Kidney (tissue), 14 donors: ENCODE results near the gene BLOC1S1. TPM values are rescaled to one million over a fixed set of nuclear protein-coding genes. Genes with fewer than 3 reads are reported as not detected.

Experiments
- DNase-seq, 5 donors: peaks; one replicate each; pipeline ENCODE4 v3.0.0-alpha.2; 2013 to 2020
- FAIRE-seq: peaks from 2 replicates; lab custom pipeline; 2012; peaks lifted over from hg19 to GRCh38; lab: Jason Lieb, UNC
- H3K27ac ChIP-seq, 2 donors: one replicate each; pipeline ENCODE4 v1.7.0; 2013; ENCODE audit warnings: low read depth in 2 of 2, low read length in 2 of 2, inconsistent platforms in 1 of 2
- H3K27me3 ChIP-seq: one replicate; pipeline ENCODE4 v1.7.1; 2013; ENCODE audit warnings: low read length, inconsistent platforms; ENCODE audit not compliant: control insufficient read depth, insufficient read depth
- H3K36me3 ChIP-seq, 3 donors: one replicate each; pipeline versions ENCODE4 v1.7.0 to v1.7.1; 2013; ENCODE audit warnings: low read length in 3 of 3, control low read depth in 1 of 3, inconsistent platforms in 1 of 3; ENCODE audit not compliant: insufficient read depth in 3 of 3, control insufficient read depth in 2 of 3
- H3K4me1 ChIP-seq, 3 donors: one replicate each; pipeline versions ENCODE4 v1.7.0 to v1.7.1; 2013; ENCODE audit warnings: low read length in 3 of 3, inconsistent platforms in 1 of 3, low read depth in 1 of 3; ENCODE audit not compliant: control insufficient read depth in 2 of 3, insufficient read depth in 2 of 3
- H3K4me3 ChIP-seq, 3 donors: one replicate each; pipeline versions ENCODE4 v1.7.0 to v1.8.1; 2013; ENCODE audit warnings: low read length in 3 of 3, control low read depth in 1 of 3, inconsistent platforms in 1 of 3
- H3K9ac ChIP-seq, 3 donors: one replicate each; pipeline versions ENCODE4 v1.7.0 to v1.7.1; 2013; ENCODE audit warnings: low read length in 3 of 3, control low read depth in 1 of 3, inconsistent platforms in 1 of 3
- H3K9me3 ChIP-seq, 3 donors: one replicate each; pipeline versions ENCODE4 v1.7.0 to v1.7.1; 2013; ENCODE audit warnings: low read length in 3 of 3, control low read depth in 1 of 3, inconsistent platforms in 1 of 3; ENCODE audit not compliant: control insufficient read depth in 2 of 3, insufficient read depth in 1 of 3
- intact Hi-C: fragments of 100-400 bp; cut with DNase I; formaldehyde crosslinking; loops from one replicate; pipeline ENCODE4 v1.11.1; 2022
- polyA plus RNA-seq: library from polyadenylated mRNA; stranded (reverse); fragments of 350-450 nt; fragmentation: Illumina TruSeq; extraction: RNeasy Lipid Tissue Mini Kit (QIAGEN cat#74804); gene quantifications from one replicate; pipeline ENCODE4 v1.2.3, GENCODE V29; 2014; ENCODE audit warnings: low read depth, low replicate concordance; ENCODE audit not compliant: insufficient read depth
- total RNA-seq: library from RNA; stranded (reverse); fragmentation: NEBNext Ultra II Directional; extraction: Animal tissue kit (Norgen Biotek cat#: 25700); gene quantifications from one replicate; pipeline ENCODE4 v1.2.1, GENCODE V29; 2021
- TF ChIP-seq, protein P1 (sequence below): IDR thresholded peaks from 3 replicates; pipeline ENCODE4 v1.5.1; 2012; ENCODE audit warnings: mild to moderate bottlenecking, moderate library complexity, borderline replicate concordance; ENCODE audit not compliant: insufficient read depth; ENCODE audit errors: extremely low read depth
- donor health status: control.
- donor health status: control.
- donor health status: control.
- donor health status: control.
- donor health status: control.
- donor health status: DM: yes; HTN: yes; CAD: no.
- donor health status: Normal renal cell carcinoma (clear cell type).

The BLOC1S1 gene
- total and polyA plus RNA-seq, 2 donors from 2014 or later = 116 to 451 TPM

GRCh38 chr12:55696796-55697462 is 18.9 kb upstream of the BLOC1S1 start:
- TF ChIP-seq, protein P1, sequence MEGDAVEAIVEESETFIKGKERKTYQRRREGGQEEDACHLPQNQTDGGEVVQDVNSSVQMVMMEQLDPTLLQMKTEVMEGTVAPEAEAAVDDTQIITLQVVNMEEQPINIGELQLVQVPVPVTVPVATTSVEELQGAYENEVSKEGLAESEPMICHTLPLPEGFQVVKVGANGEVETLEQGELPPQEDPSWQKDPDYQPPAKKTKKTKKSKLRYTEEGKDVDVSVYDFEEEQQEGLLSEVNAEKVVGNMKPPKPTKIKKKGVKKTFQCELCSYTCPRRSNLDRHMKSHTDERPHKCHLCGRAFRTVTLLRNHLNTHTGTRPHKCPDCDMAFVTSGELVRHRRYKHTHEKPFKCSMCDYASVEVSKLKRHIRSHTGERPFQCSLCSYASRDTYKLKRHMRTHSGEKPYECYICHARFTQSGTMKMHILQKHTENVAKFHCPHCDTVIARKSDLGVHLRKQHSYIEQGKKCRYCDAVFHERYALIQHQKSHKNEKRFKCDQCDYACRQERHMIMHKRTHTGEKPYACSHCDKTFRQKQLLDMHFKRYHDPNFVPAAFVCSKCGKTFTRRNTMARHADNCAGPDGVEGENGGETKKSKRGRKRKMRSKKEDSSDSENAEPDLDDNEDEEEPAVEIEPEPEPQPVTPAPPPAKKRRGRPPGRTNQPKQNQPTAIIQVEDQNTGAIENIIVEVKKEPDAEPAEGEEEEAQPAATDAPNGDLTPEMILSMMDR = no peak
- DNase-seq (peak in 1 of 5 donors; percentile 25), FAIRE-seq (no peak)
- Histone ChIP-seq H3K36me3 (no peaks in the 10 kb centered on the region), H3K4me3 (no peak overlapping the region), H3K9me3 (no peaks in the 10 kb centered on the region), H3K27ac (no peak overlapping the region), H3K4me1 (no peaks in the 10 kb centered on the region), H3K9ac (no peak overlapping the region), H3K27me3 (no peaks in the 10 kb centered on the region)
- intact Hi-C loops = no loop called here

GRCh38 chr12:55697686-55698085 is 18.2 kb upstream of the BLOC1S1 start:
- no peaks in the 10 kb centered on the region for H3K36me3 ChIP-seq
- TF ChIP-seq, protein P1 = no peak
- H3K4me1 ChIP-seq = peaks cover 0 to 1% (median 0%) of the 10 kb centered on the region in 3 donors
- no peak overlapping the region for H3K4me3 ChIP-seq
- DNase-seq = peak in 1 of 5 donors; percentile 24
- no peak for FAIRE-seq
- intact Hi-C loops = no loop called here
- H3K9me3 ChIP-seq = no peaks in the 10 kb centered on the region
- H3K9ac ChIP-seq = no peak overlapping the region
- H3K27me3 ChIP-seq = no peaks in the 10 kb centered on the region
- no peak overlapping the region for H3K27ac ChIP-seq

DNA sequence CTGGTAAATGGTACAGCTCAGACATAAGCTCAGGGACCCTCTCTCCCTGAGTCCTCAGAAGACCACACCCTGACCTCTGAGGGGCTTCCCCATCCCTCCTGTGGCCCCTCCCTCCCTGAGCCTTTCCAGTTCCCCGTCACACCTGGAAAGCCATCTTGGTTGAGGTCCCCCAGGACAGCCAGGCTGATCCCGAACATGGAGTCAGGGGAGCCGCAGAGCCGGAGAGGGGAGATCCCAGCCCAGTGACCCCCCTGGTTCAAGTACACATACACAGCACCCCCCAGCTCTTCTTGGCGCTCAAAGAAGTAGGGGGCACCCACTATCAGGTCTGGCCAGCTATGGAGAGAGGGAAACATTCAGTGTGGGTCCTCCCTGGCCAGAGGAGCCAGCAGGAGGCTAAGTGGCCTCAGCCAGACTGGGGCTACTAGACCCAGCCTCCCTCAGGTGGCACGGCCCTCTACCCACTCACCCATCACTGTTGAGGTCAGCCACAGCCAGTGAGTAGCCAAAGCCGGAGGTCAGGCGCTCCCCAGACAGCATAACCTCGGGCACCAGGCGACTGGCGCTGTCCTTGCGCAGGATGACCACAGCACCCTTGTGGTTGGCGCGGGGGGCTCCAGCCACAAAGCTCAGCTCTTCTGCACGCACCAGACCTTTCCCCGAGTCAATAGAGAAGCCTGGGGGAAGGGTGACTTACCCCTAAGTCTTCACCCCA is 17.4 kb upstream of the BLOC1S1 start:
- Histone ChIP-seq H3K9ac (no peak overlapping the region), H3K36me3 (no peaks in the 10 kb centered on the region), H3K4me1 (peaks cover 0 to 7% (median 6%) of the 10 kb centered on the region in 3 donors), H3K27me3 (no peaks in the 10 kb centered on the region), H3K27ac (no peak overlapping the region), H3K4me3 (no peak overlapping the region), H3K9me3 (no peaks in the 10 kb centered on the region)
- intact Hi-C loops = no loop called here
- TF ChIP-seq, protein P1 = no peak
- FAIRE-seq = no peak
- peak in 1 of 5 donors; percentile 23 for DNase-seq
